GM20000 (cell line): ENCODE measurements around the gene APMAP.

Experiments used
- DNase-seq: peaks from one replicate; pipeline ENCODE4 v3.0.0; 2012; ENCODE audit warnings: low spot score
- CTCF ChIP-seq: IDR thresholded peaks from 2 replicates; pipeline ENCODE4 v1.5.1; 2012; ENCODE audit warnings: mild to moderate bottlenecking, control low read depth; ENCODE audit errors: extremely low read depth, missing control alignments

The APMAP gene

GRCh38 chr20:24917056-24917455, 75.5 kb downstream of the APMAP start:
- DNase-seq = no peak
- TF ChIP-seq CTCF = no peak

GRCh38 chr20:24916412-24916811, 76.1 kb downstream of the APMAP start:
- no peak for DNase-seq

GRCh38 chr20:24915892-24916291, 76.7 kb downstream of the APMAP start:
- TF ChIP-seq CTCF = no peak
- DNase-seq = no peak

More at GRCh38 chr20:24916412-24916811, 76.1 kb downstream of the APMAP start:
- no peak for TF ChIP-seq CTCF

GRCh38 chr20:24915440-24915839, 77.1 kb downstream of the APMAP start:
- DNase-seq = no peak
- no peak for TF ChIP-seq CTCF

- no peak for TF ChIP-seq CTCF
- no peak for DNase-seq
Measured at GRCh38 chr20:24914388-24915241, 77.9 kb downstream of the APMAP start.

- TF ChIP-seq CTCF = no peak
- no peak for DNase-seq
Measured at GRCh38 chr20:24913076-24913628, 79.4 kb downstream of the APMAP start.
